ENCODE results near the gene ZCCHC14.

GRCh38 chr16:87358250-87358649 lies 134.6 kb downstream of the ZCCHC14 start:
- no peak for TF ChIP-seq CTCF (IDR thresholded peaks at IDR 0.05; ENCODE audit: poor library complexity)
- no peak for TF ChIP-seq EZH2 (IDR thresholded peaks at IDR 0.05; ENCODE audit: borderline replicate concordance)
- no peak for TF ChIP-seq EZH2phosphoT487 (IDR thresholded peaks at IDR 0.05; ENCODE audit: low read depth, severe bottlenecking, unreplicated experiment)

All from hepatocyte (in vitro differentiated cells).